GM12891 (cell line): ENCODE data around the gene OSBPL5.

Source experiments
- POLR2A ChIP-seq: IDR thresholded peaks from 2 replicates; pipeline ENCODE4 v1.6.1; 2011; ENCODE audit warnings: low read depth, low read length, control low read depth
- POLR2AphosphoS5 ChIP-seq: IDR thresholded peaks from 2 replicates; pipeline ENCODE4 v1.6.1; 2011; ENCODE audit warnings: low read depth, low read length, control low read depth

DNA sequence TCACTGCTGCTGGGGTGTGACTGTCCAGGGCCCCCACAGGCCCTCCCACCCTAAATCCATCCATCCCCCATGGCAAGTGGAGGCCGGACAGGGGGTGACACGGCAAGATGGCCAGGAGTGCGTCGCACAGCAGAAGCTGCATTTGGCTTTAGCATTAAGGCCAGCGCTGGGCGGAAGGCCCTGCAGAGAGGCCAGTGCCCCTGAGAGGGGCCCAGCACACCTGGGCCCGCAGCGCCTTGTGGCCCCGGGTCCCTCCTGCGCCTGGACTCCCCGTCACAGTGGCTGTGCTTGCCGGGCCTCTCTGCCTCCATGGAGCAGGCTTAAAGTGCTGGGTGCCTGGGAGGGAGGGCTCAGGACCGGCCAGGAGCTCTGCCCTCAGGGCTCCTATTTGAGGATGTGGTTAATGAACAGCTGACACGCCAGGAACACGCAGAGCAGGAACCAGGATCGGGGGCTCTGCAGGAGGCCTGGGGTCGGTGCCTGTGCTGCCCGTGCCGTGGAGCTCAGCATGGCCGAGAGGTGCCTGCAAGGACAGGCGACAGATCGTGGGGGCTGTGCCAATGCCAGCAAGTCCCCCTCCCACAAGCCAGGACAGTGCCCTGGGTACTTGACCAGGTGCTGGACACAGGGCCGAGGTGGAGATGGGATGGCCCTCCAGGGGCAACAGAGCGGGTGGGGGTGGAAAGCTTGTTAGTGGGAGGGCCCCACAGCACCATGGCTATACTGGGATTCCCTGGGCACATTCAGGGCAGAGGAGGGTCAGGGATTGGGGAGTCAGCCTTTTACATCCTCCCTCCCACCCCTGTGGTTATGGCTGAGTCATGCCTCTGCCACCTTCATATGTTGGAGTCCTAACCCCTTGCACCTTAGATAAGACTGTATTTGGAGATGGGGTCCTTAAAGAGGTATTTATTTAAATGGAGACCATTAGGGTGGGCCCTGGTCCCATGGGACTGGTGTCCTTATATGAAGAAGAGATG, 77.0 kb downstream of the OSBPL5 start:
- TF ChIP-seq POLR2A (no peak), POLR2AphosphoS5 (no peak)
